ENCODE data around the gene LRRC43. TPM values are rescaled to one million over a fixed set of nuclear protein-coding genes. Genes with fewer than 3 reads are reported as not detected.

LRRC43 gene
- total RNA-seq, 4 donors from 2014 or later = not detected

- no peaks in the 10 kb centered on the region for H3K9me3 ChIP-seq
- peak within 1 kb of the TSS; percentile 81 to 96 (median 92) for H3K4me3 ChIP-seq
- TF ChIP-seq POLR2A (IDR thresholded peaks at IDR 0.05) (peak; percentile 98), CTCF (IDR thresholded peaks at IDR 0.05) (peak in 1 of 6 experiments; percentile 12)
- H3K27me3 ChIP-seq = no peaks in the 10 kb centered on the region
- DNase-seq = peak; percentile 100
- H3K27ac ChIP-seq = peak within 1 kb of the TSS; percentile 96 to 98 (median 97)
- H3K4me1 ChIP-seq = peaks cover 0 to 18% (median 13%) of the 10 kb centered on the region in 4 donors
- H3K36me3 ChIP-seq = peaks cover 0 to 45% (median 0%) of the 10 kb centered on the region in 3 donors
Measured at GRCh38 chr12:122225683-122226365, 42.9 kb downstream of the LRRC43 start, which contains the start of gene DIABLO. DIABLO (minus strand) TSS chr12:122226052; CDS start chr12:122226014, 38 bp downstream.

GRCh38 chr12:122226366-122227125 lies 43.6 kb downstream of the LRRC43 start:
- Histone ChIP-seq H3K9me3 (no peaks in the 10 kb centered on the region), H3K36me3 (peaks cover 0 to 45% (median 0%) of the 10 kb centered on the region in 3 donors), H3K4me3 (peak overlapping the region; percentile 29 to 91 (median 42)), H3K4me1 (peaks cover 0 to 18% (median 13%) of the 10 kb centered on the region in 4 donors), H3K27ac (peak overlapping the region in 2 of 4 donors; percentile 41 to 96), H3K27me3 (no peaks in the 10 kb centered on the region)
- no peak for DNase-seq
- TF ChIP-seq POLR2A (IDR thresholded peaks at IDR 0.05) (no peak), CTCF (IDR thresholded peaks at IDR 0.05) (no peak)

- Histone ChIP-seq H3K9me3 (no peaks in the 10 kb centered on the region), H3K27ac (peak overlapping the region in 1 of 4 donors; percentile 11), H3K36me3 (peaks cover 0 to 45% (median 0%) of the 10 kb centered on the region in 3 donors), H3K27me3 (no peaks in the 10 kb centered on the region), H3K4me1 (peaks cover 0 to 18% (median 13%) of the 10 kb centered on the region in 4 donors), H3K4me3 (no peak overlapping the region)
- TF ChIP-seq CTCF (IDR thresholded peaks at IDR 0.05) (no peak), POLR2A (IDR thresholded peaks at IDR 0.05) (no peak)
- DNase-seq = no peak
Measured at GRCh38 chr12:122227341-122227740, 44.4 kb downstream of the LRRC43 start.

GRCh38 chr12:122228092-122228491 lies 45.2 kb downstream of the LRRC43 start:
- Histone ChIP-seq H3K27me3 (no peaks in the 10 kb centered on the region), H3K9me3 (no peaks in the 10 kb centered on the region), H3K4me1 (peaks cover 0 to 18% (median 13%) of the 10 kb centered on the region in 4 donors), H3K36me3 (peaks cover 0 to 45% (median 0%) of the 10 kb centered on the region in 3 donors), H3K27ac (no peak overlapping the region), H3K4me3 (no peak overlapping the region)
- TF ChIP-seq CTCF (IDR thresholded peaks at IDR 0.05) = no peak
- no peak for TF ChIP-seq POLR2A (IDR thresholded peaks at IDR 0.05)
- no peak for DNase-seq

GRCh38 chr12:122230798-122231197 lies 47.9 kb downstream of the LRRC43 start:
- no peak for DNase-seq
- Histone ChIP-seq H3K27me3 (no peaks in the 10 kb centered on the region), H3K4me3 (no peak overlapping the region), H3K9me3 (no peaks in the 10 kb centered on the region), H3K4me1 (peaks cover 0 to 8% (median 6%) of the 10 kb centered on the region in 4 donors), H3K27ac (no peak overlapping the region), H3K36me3 (peaks cover 0 to 59% (median 0%) of the 10 kb centered on the region in 3 donors)
- TF ChIP-seq POLR2A (IDR thresholded peaks at IDR 0.05) (no peak), CTCF (IDR thresholded peaks at IDR 0.05) (no peak)
